ENCODE data around the gene BBS9.

BBS9 gene

DNA sequence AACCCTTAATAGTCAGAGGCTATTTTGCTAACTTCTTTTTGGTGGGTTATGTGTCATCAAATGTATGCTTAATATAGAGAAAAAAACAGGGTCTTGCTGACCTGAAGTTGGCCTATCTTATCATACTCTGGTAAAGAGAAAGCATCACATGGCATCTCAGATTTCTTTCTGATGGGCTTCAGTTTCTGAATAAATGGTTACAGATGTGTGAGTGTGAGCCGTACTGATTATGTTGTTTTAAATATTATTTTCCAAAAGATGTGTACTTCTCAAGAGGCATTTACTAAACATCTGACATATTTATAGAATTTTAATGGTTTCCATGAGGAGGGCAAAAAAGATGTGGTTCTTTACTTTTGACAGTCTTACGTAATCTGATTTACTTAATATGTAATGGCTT lies 28.4 kb downstream of the BBS9 start:
- no peak for TF ChIP-seq CTCF (IDR thresholded peaks at IDR 0.05; ENCODE audit: control insufficient read depth, insufficient read depth, low read depth, low read length, missing control alignments)
- no peak for DNase-seq (ENCODE audit: low read depth)
- no peak overlapping the region for H3K4me3 ChIP-seq (ENCODE audit: control insufficient read depth, low read depth, low read length)

GRCh38 chr7:33177876-33178275 lies 48.5 kb downstream of the BBS9 start:
- H3K4me3 ChIP-seq (ENCODE audit: control insufficient read depth, low read depth, low read length): no peak overlapping the region
- DNase-seq (ENCODE audit: low read depth): no peak
- TF ChIP-seq CTCF (IDR thresholded peaks at IDR 0.05; ENCODE audit: control insufficient read depth, insufficient read depth, low read depth, low read length, missing control alignments): no peak

DNA sequence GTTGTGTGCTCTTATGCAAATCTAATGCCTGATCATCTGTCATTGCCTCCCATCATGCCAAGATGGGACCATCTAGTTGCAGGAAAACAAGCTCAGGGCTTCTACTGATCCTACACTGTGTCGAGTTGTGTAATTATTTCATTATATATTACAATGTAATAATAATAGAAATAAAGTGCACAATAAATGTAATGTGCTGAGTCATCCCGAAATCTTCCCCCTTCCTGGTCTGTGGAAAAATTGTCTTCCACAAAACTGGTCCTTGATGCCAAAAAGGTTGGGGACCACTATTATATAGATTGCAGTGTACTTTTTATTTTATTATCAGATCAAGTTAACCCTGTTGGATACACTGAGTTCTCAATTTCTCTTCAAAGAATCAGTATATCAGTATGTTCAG lies 50.2 kb downstream of the BBS9 start:
- TF ChIP-seq CTCF (IDR thresholded peaks at IDR 0.05; ENCODE audit: control insufficient read depth, insufficient read depth, low read depth, low read length, missing control alignments): no peak
- H3K4me3 ChIP-seq (ENCODE audit: control insufficient read depth, low read depth, low read length): no peak overlapping the region
- no peak for DNase-seq (ENCODE audit: low read depth)

- no peak for DNase-seq (ENCODE audit: low read depth)
- TF ChIP-seq CTCF (IDR thresholded peaks at IDR 0.05; ENCODE audit: control insufficient read depth, insufficient read depth, low read depth, low read length, missing control alignments): no peak
- H3K4me3 ChIP-seq (ENCODE audit: control insufficient read depth, low read depth, low read length): no peak overlapping the region
Measured at GRCh38 chr7:33183504-33183903, 54.1 kb downstream of the BBS9 start.

- no peak for TF ChIP-seq CTCF (IDR thresholded peaks at IDR 0.05; ENCODE audit: control insufficient read depth, insufficient read depth, low read depth, low read length, missing control alignments)
- no peak for DNase-seq (ENCODE audit: low read depth)
- no peak overlapping the region for H3K4me3 ChIP-seq (ENCODE audit: control insufficient read depth, low read depth, low read length)
Measured at GRCh38 chr7:33184828-33185227, 55.5 kb downstream of the BBS9 start.

DNA sequence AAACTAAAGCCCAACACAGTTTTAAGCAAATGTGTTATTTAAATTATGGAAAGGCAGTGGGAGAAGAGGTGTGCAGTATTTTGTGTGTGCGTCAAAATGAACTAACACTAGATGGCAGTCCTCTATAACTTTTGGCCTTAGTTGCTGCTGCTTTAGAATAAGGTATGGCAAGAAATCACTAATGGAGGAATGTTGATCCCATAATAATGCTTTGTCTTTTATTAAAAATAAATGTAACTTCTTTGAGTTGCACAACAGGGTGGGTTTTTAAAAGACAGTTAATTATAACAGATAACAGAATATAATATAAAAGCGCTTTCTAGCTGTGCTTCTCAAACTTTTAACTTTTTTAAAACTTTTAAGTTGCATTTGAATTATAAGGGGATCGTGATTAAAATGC lies 56.4 kb downstream of the BBS9 start:
- no peak overlapping the region for H3K4me3 ChIP-seq (ENCODE audit: control insufficient read depth, low read depth, low read length)
- no peak for DNase-seq (ENCODE audit: low read depth)

More for the DNA sequence above, 56.4 kb downstream of the BBS9 start:
- TF ChIP-seq CTCF (IDR thresholded peaks at IDR 0.05; ENCODE audit: control insufficient read depth, insufficient read depth, low read depth, low read length, missing control alignments): peak; percentile 62
